ENCODE results near the gene BMP10. TPM values are rescaled to one million over a fixed set of nuclear protein-coding genes. Genes with fewer than 3 reads are reported as not detected.

Gene BMP10
- total RNA-seq, 1 donor from 2014 or later: not detected

GRCh38 chr2:68822207-68822872 is 48.9 kb downstream of the BMP10 start:
- no peak for DNase-seq (ENCODE audit: low read depth in 2 of 2)

- DNase-seq (ENCODE audit: low read depth in 2 of 2): no peak
Measured at GRCh38 chr2:68819556-68819955, 51.6 kb downstream of the BMP10 start.

- no peak for DNase-seq (ENCODE audit: low read depth in 2 of 2)
Measured at GRCh38 chr2:68817306-68817705, 53.9 kb downstream of the BMP10 start.

Other genes with a start within 250 kb of the BMP10 start
- under 0.01 TPM in 2 replicates for gene PROKR1, start 227.8 kb downstream of the BMP10 start, total RNA-seq
- gene ARHGAP25, start 136.6 kb downstream of the BMP10 start, total RNA-seq: 10.5 and 11.9 TPM in 2 replicates
- not detected in 2 replicates for gene GKN2, start 81.5 kb upstream of the BMP10 start, total RNA-seq
- not detected in 2 replicates for gene GKN1, start 103.2 kb upstream of the BMP10 start, total RNA-seq
- under 0.01 TPM in 2 replicates for gene ANTXR1, start 141.8 kb upstream of the BMP10 start, total RNA-seq